Urothelium cell line (cell line): Measurements from ENCODE around the gene RSL24D1.

Experiments
- DNase-seq: peaks from one replicate; pipeline ENCODE4 v3.0.0; 2011; ENCODE audit warnings: low spot score, mixed read lengths
- FAIRE-seq: peaks from 2 replicates; lab custom pipeline; 2011; peaks lifted over from hg19 to GRCh38; lab: Jason Lieb, UNC

The RSL24D1 gene

GRCh38 chr15:55196458-55197361 lies at the start of gene RSL24D1:
RSL24D1 (minus strand) TSS chr15:55196941; CDS start chr15:55196890, 51 bp downstream.
- FAIRE-seq: peak; percentile 84
- peak; percentile 92 for DNase-seq

GRCh38 chr15:55245059-55245458 lies 48.3 kb upstream of the RSL24D1 start:
- no peak for DNase-seq
- no peak for FAIRE-seq

DNA sequence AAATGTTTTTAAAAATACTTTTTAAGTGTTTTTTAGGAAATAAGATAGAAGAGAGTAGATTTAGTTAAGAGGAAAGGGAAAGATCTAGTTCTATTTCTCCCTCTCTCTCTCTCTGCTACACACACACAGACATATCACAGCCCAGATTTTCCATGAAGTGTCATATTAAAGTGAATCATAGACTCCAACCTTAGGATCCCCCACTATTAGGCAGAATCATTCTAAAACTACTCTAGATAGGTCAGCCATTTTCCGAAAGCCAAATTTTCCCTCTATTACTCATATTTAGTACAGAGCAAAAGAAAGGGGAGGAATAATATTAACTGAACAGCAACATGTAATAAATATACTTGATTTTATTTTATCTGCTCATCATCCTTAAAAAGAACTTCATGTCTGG lies 45.1 kb upstream of the RSL24D1 start:
- DNase-seq: no peak
- FAIRE-seq: no peak

- no peak for FAIRE-seq
Measured at GRCh38 chr15:55241186-55241585, 44.4 kb upstream of the RSL24D1 start.

GRCh38 chr15:55240125-55240760 lies 43.5 kb upstream of the RSL24D1 start:
- DNase-seq (no peak), FAIRE-seq (no peak)

More at GRCh38 chr15:55241186-55241585, 44.4 kb upstream of the RSL24D1 start:
- no peak for DNase-seq

DNA sequence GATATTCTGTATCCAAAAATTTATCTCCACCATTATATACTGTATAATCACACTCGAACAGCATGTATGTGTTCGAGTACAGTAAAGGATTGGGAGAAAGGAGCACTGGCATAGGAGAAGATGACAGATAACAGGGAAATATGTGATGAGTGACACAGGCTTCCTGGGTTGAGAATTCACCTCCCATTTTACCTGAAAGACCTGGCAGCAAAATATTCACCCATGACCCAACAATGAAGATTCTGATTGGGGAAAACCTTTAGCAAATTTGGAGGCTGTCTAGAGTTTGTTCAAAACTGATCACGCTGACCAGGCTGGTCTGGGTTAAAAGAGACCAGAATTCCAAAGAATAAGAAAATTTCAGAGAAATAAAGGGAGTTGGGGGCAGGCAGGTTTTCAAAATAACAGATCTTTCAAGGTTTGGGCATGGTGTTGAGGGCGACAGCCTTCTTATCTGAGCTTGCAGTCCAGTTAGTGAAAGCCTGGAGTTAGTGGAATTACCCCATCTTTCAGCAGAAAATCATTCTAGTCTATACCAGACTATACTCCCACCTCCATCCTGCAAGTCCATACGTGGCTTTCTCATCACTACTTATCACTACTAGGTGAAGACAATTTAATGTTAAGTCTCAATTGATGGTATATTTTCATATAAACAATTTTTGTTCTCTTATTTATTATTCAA lies 42.8 kb upstream of the RSL24D1 start:
- no peak for DNase-seq
- no peak for FAIRE-seq

DNA sequence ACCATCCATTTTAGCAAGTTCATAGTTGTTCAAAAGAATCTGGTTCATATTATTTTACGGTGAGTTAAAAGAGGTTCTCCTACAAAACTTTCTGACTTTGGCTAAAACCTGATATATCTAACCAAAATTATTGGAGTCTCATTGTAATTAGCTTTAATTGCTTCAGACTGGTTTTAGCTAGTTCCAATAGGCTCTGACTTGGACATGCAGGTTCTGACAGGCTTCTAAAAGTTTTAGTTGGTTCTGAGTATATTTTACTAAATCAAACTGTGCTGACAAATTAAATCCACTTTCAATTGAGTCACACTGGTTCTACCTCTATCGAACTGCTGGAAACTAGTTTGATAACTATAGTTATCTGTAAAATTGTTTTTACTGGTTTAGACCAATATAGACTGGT lies 42.1 kb upstream of the RSL24D1 start:
- no peak for DNase-seq
- FAIRE-seq: no peak

GRCh38 chr15:55237219-55238130 lies 40.7 kb upstream of the RSL24D1 start:
- DNase-seq (no peak), FAIRE-seq (no peak)

DNA sequence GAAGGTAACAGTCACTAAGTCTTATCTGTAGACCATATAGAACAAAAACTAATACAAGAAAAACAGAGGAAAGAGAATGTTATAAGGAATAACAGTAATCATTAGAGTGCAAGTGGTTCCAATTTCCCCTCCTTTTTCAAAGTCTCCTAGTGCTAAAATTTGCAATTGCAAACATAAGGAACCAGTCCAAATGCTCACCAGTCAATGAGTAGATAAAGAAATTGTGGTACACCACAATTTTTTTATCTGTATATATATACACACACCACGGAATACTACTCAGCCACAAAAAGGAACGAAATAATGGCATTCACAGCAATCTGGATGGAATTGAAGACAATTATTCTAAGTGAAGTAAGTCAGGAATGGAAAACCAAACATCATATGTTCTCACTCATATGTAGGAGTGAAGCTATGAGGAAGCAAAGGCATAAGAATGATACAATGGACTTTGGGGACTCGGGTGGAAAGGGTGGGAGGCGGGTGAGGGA lies 38.9 kb upstream of the RSL24D1 start:
- DNase-seq (no peak), FAIRE-seq (no peak)

- no peak for DNase-seq
- no peak for FAIRE-seq
Measured at GRCh38 chr15:55234800-55235104, 38.0 kb upstream of the RSL24D1 start.

DNA sequence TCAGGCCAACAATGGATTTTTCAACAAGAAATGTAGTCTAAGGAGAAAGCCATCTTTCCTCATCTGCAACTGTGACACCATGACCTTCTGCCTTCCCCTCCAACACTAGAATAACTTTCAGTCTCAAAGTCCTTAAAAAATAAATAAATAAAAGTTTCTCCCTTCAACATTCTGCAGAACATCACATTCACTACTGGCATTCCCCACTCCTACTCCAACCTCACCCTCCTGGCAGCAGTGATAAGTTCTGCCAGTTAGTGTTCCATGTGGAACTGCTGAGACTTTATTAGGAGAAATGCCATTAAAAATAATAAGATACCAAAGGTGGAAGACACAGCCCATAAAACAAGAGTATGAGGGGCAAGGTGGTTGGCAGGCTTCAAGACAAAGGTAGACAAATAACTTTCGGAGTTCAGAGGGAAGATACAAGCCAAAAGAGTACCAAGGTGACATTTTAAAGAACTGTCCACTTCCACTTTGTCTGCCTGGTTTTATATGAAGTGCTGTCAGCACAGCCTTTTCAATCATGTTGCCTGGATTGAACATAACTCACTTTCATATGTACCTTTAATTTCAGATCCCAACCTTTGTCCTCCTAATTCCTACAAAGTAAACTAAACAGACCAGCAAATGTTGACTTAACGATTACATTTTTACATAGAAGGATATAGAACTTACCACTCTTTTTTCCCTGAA lies 37.5 kb upstream of the RSL24D1 start:
- DNase-seq: no peak
- FAIRE-seq: no peak

- no peak for FAIRE-seq
- DNase-seq: no peak
Measured at GRCh38 chr15:55231455-55231854, 34.7 kb upstream of the RSL24D1 start.

DNA sequence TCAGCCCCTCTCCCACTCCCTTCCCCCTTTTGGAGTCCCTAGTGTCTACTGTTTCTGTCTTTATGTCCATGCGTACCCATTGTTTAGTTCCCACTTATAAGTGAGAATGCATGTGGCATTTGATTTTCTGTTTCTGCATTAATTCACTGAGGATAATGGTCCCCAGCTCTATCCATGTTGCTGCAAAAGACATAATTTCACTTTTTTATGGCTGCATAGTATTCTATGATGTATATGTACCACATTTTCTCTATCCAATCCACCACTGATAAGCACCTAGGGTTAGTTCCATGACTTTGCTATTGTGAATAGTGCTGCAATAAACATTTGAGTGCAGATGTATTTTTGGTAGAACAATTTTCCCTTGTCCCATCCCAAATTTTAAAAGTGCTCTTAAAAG lies 34.2 kb upstream of the RSL24D1 start:
- no peak for FAIRE-seq
- DNase-seq: no peak

GRCh38 chr15:55230051-55230670 lies 33.4 kb upstream of the RSL24D1 start:
- DNase-seq (no peak), FAIRE-seq (no peak)

DNA sequence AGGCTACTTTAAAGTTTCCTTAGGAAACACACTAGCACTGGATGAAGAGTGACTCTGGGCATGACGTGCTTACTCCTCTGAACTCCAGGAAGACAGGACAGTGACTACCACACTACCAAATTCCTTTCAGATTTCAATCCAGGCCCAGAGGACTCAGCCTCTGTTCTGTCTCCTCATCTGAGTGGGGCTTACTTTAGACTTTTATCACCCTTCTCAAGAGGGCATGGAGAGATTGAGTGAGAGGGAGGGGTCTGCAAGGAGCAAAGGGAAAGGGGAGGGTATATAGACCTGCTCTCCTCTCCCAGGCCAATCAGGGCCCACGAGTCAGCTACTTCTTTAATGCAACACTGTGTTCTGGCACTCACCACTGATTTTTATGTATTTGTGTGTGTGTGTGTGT lies 29.4 kb upstream of the RSL24D1 start:
- no peak for DNase-seq
- no peak for FAIRE-seq

DNA sequence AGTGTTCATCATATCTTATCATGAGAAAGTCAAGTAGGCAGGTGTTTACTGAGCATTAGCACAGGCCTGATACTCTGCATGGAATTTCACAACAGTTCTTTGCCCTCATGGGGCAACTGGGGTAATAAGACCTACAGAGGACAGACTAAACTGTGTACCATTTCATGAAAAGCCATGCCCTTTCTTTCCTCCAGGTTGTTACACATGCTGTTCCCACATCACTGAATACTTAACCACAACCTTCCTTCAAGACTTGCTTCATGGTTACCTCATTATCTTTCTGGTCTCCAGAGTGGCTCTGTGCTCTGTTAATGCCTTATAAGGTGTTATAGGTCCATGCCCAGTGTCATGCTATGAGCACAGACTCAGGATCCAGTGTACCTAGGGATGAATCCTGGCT lies 28.2 kb upstream of the RSL24D1 start:
- no peak for FAIRE-seq
- DNase-seq: no peak

GRCh38 chr15:55222588-55222987 lies 25.8 kb upstream of the RSL24D1 start:
- no peak for DNase-seq
- no peak for FAIRE-seq

DNA sequence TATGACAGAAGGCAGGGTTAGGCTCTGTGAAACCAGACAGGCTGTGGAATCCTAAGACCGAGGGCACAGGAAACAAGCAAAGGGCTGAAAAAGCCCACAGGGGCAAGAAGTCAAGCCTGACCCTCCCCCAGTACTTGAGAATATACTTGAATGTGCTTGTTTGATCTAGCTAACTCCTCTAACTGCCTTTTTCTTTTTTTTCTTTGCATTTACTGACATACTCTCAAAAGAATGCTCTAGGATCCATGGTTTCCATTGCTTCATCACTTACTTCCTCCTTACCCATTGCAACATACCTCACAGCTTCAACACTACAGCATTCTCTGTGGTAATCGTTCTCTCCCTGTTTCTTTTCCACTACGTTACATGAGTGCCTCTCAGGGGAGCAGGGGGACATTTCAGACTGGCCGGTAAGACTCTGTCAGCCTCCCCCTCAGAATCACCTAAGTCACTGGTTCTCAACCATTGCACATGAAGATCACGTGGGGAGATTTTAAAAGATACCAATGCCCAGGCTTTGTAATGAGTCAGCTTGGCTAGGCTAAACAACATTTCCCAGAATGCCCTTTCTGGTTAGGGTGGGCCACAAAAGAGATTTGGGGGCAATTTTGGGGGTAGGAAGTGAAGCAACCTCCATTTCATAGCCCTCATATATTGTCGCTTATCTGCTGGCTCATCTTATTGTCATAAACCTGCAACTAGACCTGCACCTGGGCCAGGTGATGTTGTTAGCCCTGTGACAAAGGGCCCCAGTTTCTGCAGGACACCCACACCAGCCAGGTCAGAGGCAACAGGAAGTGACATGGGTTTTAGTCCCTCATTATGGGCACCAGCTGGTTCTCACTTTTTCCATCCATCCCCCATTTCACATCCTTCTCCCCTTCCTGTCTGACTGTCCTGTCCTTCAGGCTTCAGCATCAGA lies 24.6 kb upstream of the RSL24D1 start:
- no peak for FAIRE-seq
- DNase-seq: peak; percentile 21
